Right lobe of liver (tissue), 4 donors: ENCODE data around the gene GRAMD2A.

Experiments used
- POLR2A ChIP-seq: fragments of 450-650 bp; IDR thresholded peaks from one replicate; pipeline ENCODE4 v1.6.1; 2017; ENCODE audit warnings: antibody characterized with exemption, mild to moderate bottlenecking
- TF ChIP-seq, protein P1 (sequence below), 4 donors: fragments of 200-600 bp in 3 of 4; fragments of 450-650 bp in 1 of 4; IDR thresholded peaks; one replicate each; pipeline versions ENCODE4 v1.5.1 to v1.8.0; 2016 to 2022; ENCODE audit warnings: antibody characterized with exemption in 4 of 4, mild to moderate bottlenecking in 2 of 4
- donor health status: DM: no; HTN: no; CAD: no.
- donor health status: DM: no; HTN: no; CAD: no.
- donor health status: DM: no; HTN: yes; CAD: no.

GRCh38 chr15:72227720-72228119, 30.1 kb upstream of the GRAMD2A start:
- TF ChIP-seq, protein P1, sequence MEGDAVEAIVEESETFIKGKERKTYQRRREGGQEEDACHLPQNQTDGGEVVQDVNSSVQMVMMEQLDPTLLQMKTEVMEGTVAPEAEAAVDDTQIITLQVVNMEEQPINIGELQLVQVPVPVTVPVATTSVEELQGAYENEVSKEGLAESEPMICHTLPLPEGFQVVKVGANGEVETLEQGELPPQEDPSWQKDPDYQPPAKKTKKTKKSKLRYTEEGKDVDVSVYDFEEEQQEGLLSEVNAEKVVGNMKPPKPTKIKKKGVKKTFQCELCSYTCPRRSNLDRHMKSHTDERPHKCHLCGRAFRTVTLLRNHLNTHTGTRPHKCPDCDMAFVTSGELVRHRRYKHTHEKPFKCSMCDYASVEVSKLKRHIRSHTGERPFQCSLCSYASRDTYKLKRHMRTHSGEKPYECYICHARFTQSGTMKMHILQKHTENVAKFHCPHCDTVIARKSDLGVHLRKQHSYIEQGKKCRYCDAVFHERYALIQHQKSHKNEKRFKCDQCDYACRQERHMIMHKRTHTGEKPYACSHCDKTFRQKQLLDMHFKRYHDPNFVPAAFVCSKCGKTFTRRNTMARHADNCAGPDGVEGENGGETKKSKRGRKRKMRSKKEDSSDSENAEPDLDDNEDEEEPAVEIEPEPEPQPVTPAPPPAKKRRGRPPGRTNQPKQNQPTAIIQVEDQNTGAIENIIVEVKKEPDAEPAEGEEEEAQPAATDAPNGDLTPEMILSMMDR (IDR thresholded peaks at IDR 0.05): no peak
- TF ChIP-seq POLR2A: no peak
